H9 (cell line): ENCODE measurements around the gene TMEM200C. TPM values are rescaled to one million over a fixed set of nuclear protein-coding genes. Genes with fewer than 3 reads are reported as not detected.
"Not testable (repeated sequence)": the region's sequence is repeated elsewhere in the genome, so short reads cannot be mapped to it uniquely, and the experiment has no call there.

Source experiments
- DNase-seq: peaks from one replicate; pipeline ENCODE4 v3.0.0-alpha.2; 2017
- H2AFZ ChIP-seq: one replicate; pipeline ENCODE4 v1.6.1; 2013; ENCODE audit warnings: mild to moderate bottlenecking, low read length, control low read depth, moderate library complexity
- H2AK5ac ChIP-seq: 2 replicates; pipeline ENCODE4 v1.6.1; 2013; ENCODE audit warnings: low read length, control low read depth, mixed read lengths; ENCODE audit not compliant: insufficient read length
- H2BK120ac ChIP-seq: one replicate; pipeline ENCODE4 v1.6.1; 2013; ENCODE audit warnings: low read depth, mild to moderate bottlenecking, low read length, control low read depth, inconsistent platforms; ENCODE audit not compliant: poor library complexity, severe bottlenecking
- H2BK12ac ChIP-seq: 2 replicates; pipeline ENCODE4 v1.6.1; 2013; ENCODE audit warnings: low read length, control low read depth, mixed read lengths, low read depth; ENCODE audit not compliant: insufficient read length
- H2BK15ac ChIP-seq: 2 replicates; pipeline ENCODE4 v1.6.1; 2013; ENCODE audit warnings: low read depth, low read length, control low read depth
- H2BK20ac ChIP-seq: one replicate; pipeline ENCODE4 v1.6.1; 2013; ENCODE audit warnings: low read depth, mild to moderate bottlenecking, low read length, control low read depth, inconsistent platforms; ENCODE audit not compliant: poor library complexity, severe bottlenecking
- H2BK5ac ChIP-seq: 2 replicates; pipeline ENCODE4 v1.6.1; 2013; ENCODE audit warnings: low read length, control low read depth, mixed read lengths; ENCODE audit not compliant: insufficient read length
- H3K14ac ChIP-seq: 2 replicates; pipeline ENCODE4 v1.6.1; 2013; ENCODE audit warnings: low read length, control low read depth; ENCODE audit not compliant: insufficient read depth
- H3K18ac ChIP-seq: 2 replicates; pipeline ENCODE4 v1.6.1; 2013; ENCODE audit warnings: low read depth, mild to moderate bottlenecking, mixed read lengths, low read length, control low read depth; ENCODE audit not compliant: insufficient read length
- H3K23ac ChIP-seq: 2 replicates; pipeline ENCODE4 v1.6.1; 2013; ENCODE audit warnings: low read length, control low read depth, mixed read lengths, low read depth; ENCODE audit not compliant: insufficient read length
- H3K23me2 ChIP-seq: 2 replicates; pipeline ENCODE4 v1.6.1; 2013; ENCODE audit warnings: low read depth, mild to moderate bottlenecking, mixed read lengths, low read length, control low read depth; ENCODE audit not compliant: insufficient read length, poor library complexity, severe bottlenecking
- H3K27ac ChIP-seq: 2 replicates; pipeline ENCODE4 v1.5.1; 2013; ENCODE audit warnings: low read length, control low read depth, mixed read lengths, low read depth; ENCODE audit not compliant: insufficient read length
- H3K27me3 ChIP-seq: 2 replicates; pipeline ENCODE4 v1.6.1; 2013; ENCODE audit warnings: low read length, control low read depth, inconsistent platforms; ENCODE audit not compliant: insufficient read depth
- H3K4ac ChIP-seq: 2 replicates; pipeline ENCODE4 v1.6.1; 2013; ENCODE audit warnings: low read depth, mild to moderate bottlenecking, control low read depth, inconsistent platforms, low read length, moderate library complexity
- H3K4me1 ChIP-seq: 2 replicates; pipeline ENCODE4 v1.6.1; 2013; ENCODE audit warnings: low read length, control low read depth, inconsistent platforms; ENCODE audit not compliant: insufficient read depth
- H3K4me2 ChIP-seq: 2 replicates; pipeline ENCODE4 v1.6.1; 2013; ENCODE audit warnings: low read length, control low read depth, mixed read lengths; ENCODE audit not compliant: insufficient read length, insufficient read depth
- H3K56ac ChIP-seq: 2 replicates; pipeline ENCODE4 v1.6.1; 2013; ENCODE audit warnings: low read depth, mild to moderate bottlenecking, mixed read lengths, low read length, control low read depth; ENCODE audit not compliant: insufficient read length
- H3K79me1 ChIP-seq: 2 replicates; pipeline ENCODE4 v1.6.1; 2013; ENCODE audit warnings: low read depth, mild to moderate bottlenecking, moderate library complexity, low read length, control low read depth, inconsistent platforms; ENCODE audit not compliant: insufficient read depth, poor library complexity, severe bottlenecking
- H3K79me2 ChIP-seq: 2 replicates; pipeline ENCODE4 v1.6.1; 2013; ENCODE audit warnings: low read length, control low read depth, inconsistent platforms; ENCODE audit not compliant: insufficient read depth
- H3K9ac ChIP-seq: 2 replicates; pipeline ENCODE4 v1.6.1; 2013; ENCODE audit warnings: low read length, control low read depth, mixed read lengths; ENCODE audit not compliant: insufficient read length; ENCODE audit errors: extremely low read depth
- H3K9me3 ChIP-seq: one replicate; pipeline ENCODE4 v1.6.1; 2013; ENCODE audit warnings: low read depth, low read length, inconsistent platforms; ENCODE audit not compliant: control insufficient read depth
- H3T11ph ChIP-seq: one replicate; pipeline ENCODE4 v1.6.1; 2013; ENCODE audit warnings: mild to moderate bottlenecking, low read length, control low read depth, inconsistent platforms
- H4K20me1 ChIP-seq: one replicate; pipeline ENCODE4 v1.6.1; 2013; ENCODE audit not compliant: control insufficient read depth, insufficient read length, insufficient read depth
- H4K5ac ChIP-seq: 2 replicates; pipeline ENCODE4 v1.6.1; 2013; ENCODE audit warnings: low read depth, mild to moderate bottlenecking, mixed read lengths, low read length, control low read depth; ENCODE audit not compliant: insufficient read length
- H4K8ac ChIP-seq: replicated peaks from 2 replicates; pipeline ENCODE4 v1.6.1; 2013; ENCODE audit warnings: low read length, control low read depth, mixed read lengths, low read depth; ENCODE audit not compliant: insufficient read length
- H4K91ac ChIP-seq: 2 replicates; pipeline ENCODE4 v1.6.1; 2013; ENCODE audit warnings: low read depth, mild to moderate bottlenecking, moderate library complexity, mixed read lengths, low read length, control low read depth; ENCODE audit not compliant: insufficient read length
- H3K27ac Mint-ChIP-seq, 3 experiments: 2 replicates in 2 of 3; 3 replicates in 1 of 3; pipeline ENCODE4 v1.8.0; 2020 to 2021; ENCODE audit warnings: mixed read lengths in 3 of 3, mild to moderate bottlenecking in 1 of 3, moderate library complexity in 1 of 3
- H3K27me3 Mint-ChIP-seq: 2 replicates; pipeline ENCODE4 v1.8.0; 2021; ENCODE audit warnings: low read depth, mild to moderate bottlenecking, moderate library complexity, mixed read lengths
- H3K36me3 Mint-ChIP-seq, 3 experiments: 2 replicates in 2 of 3; 3 replicates in 1 of 3; pipeline ENCODE4 v1.8.0; 2020 to 2021; ENCODE audit warnings: low read depth in 3 of 3, mixed read lengths in 3 of 3; ENCODE audit not compliant: insufficient read depth in 1 of 3
- H3K4me1 Mint-ChIP-seq, 2 experiments: 2 replicates each; pipeline ENCODE4 v1.8.0; 2020; ENCODE audit warnings: mixed read lengths in 2 of 2
- H3K4me3 Mint-ChIP-seq, 2 experiments: 2 replicates in 1 of 2; 3 replicates in 1 of 2; pipeline ENCODE4 v1.8.0; 2020 to 2021; ENCODE audit warnings: mild to moderate bottlenecking in 2 of 2, mixed read lengths in 2 of 2, moderate library complexity in 1 of 2
- H3K9me3 Mint-ChIP-seq, 2 experiments: 2 replicates in 1 of 2; 3 replicates in 1 of 2; pipeline ENCODE4 v1.8.0; 2020; ENCODE audit warnings: mild to moderate bottlenecking in 2 of 2, mixed read lengths in 2 of 2, moderate library complexity in 1 of 2
- WGBS: extraction: QIAGEN DNeasy Blood & Tissue Kit; methylation state at CpG from one replicate; pipeline ENCODE4 v1.1.7; 2013; ENCODE audit warnings: missing lambda C conversion rate, low lambda C conversion rate, mixed read lengths; ENCODE audit not compliant: insufficient read length; ENCODE audit errors: extremely low coverage; 5-methylcytosine and 5-hydroxymethylcytosine counted together
- total RNA-seq: library from RNA; stranded (reverse); gene quantifications from 2 replicates; pipeline ENCODE4 v1.2.1, GENCODE V29; 2021
- TF ChIP-seq, protein P1 (sequence below): fragments of 200-600 bp; sonication (generic); conservative IDR thresholded peaks from 3 replicates; pipeline ENCODE4 v1.8.0; 2021; ENCODE audit warnings: antibody characterized with exemption, mild to moderate bottlenecking

TMEM200C gene
- total RNA-seq, 1 experiment from 2014 or later, result 6.3 TPM

GRCh38 chr18:5865521-5865920, 29.8 kb downstream of the TMEM200C start:
- Histone ChIP-seq H2BK20ac (no peak overlapping the region), H3K4me1 (no peaks in the 10 kb centered on the region), H3T11ph (no peak overlapping the region), H3K23me2 (no peaks in the 10 kb centered on the region), H3K9me3 (peaks cover 8% of the 10 kb centered on the region), H4K91ac (no peak overlapping the region), H2BK5ac (no peak overlapping the region), H3K79me1 (no peaks in the 10 kb centered on the region), H4K20me1 (no peaks in the 10 kb centered on the region), H2BK15ac (no peak overlapping the region), H2BK12ac (no peak overlapping the region), H3K27me3 (no peaks in the 10 kb centered on the region), H3K27ac (no peak overlapping the region), H2AK5ac (no peak overlapping the region), H3K14ac (no peak overlapping the region), H3K56ac (no peak overlapping the region), H2BK120ac (no peak overlapping the region), H3K18ac (no peak overlapping the region), H3K23ac (no peak overlapping the region), H3K4me2 (no peak overlapping the region), H4K5ac (no peak overlapping the region), H3K4ac (no peak overlapping the region), H4K8ac (no peak overlapping the region), H3K79me2 (no peaks in the 10 kb centered on the region), H2AFZ (no peak overlapping the region), H3K9ac (no peak overlapping the region)
- H3K4me1 Mint-ChIP-seq, result peaks cover 0 to 3% of the 10 kb centered on the region in 2 experiments; a peak in 3 of 4 replicates
- TF ChIP-seq, protein P1, sequence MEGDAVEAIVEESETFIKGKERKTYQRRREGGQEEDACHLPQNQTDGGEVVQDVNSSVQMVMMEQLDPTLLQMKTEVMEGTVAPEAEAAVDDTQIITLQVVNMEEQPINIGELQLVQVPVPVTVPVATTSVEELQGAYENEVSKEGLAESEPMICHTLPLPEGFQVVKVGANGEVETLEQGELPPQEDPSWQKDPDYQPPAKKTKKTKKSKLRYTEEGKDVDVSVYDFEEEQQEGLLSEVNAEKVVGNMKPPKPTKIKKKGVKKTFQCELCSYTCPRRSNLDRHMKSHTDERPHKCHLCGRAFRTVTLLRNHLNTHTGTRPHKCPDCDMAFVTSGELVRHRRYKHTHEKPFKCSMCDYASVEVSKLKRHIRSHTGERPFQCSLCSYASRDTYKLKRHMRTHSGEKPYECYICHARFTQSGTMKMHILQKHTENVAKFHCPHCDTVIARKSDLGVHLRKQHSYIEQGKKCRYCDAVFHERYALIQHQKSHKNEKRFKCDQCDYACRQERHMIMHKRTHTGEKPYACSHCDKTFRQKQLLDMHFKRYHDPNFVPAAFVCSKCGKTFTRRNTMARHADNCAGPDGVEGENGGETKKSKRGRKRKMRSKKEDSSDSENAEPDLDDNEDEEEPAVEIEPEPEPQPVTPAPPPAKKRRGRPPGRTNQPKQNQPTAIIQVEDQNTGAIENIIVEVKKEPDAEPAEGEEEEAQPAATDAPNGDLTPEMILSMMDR, result no peak
- H3K36me3 Mint-ChIP-seq, result peaks cover 12 to 15% (median 14%) of the 10 kb centered on the region in 3 experiments
- no peaks in the 10 kb centered on the region; the same call in 1 of the 2 replicates for H3K27me3 Mint-ChIP-seq
- DNase-seq, result no peak
- no CpG with 5 or more reads among the region's 1 CpG for WGBS
- peaks cover 28 to 31% of the 10 kb centered on the region in 2 experiments for H3K9me3 Mint-ChIP-seq
- no peak overlapping the region for H3K27ac Mint-ChIP-seq
- no peak overlapping the region for H3K4me3 Mint-ChIP-seq

- not testable (repeated sequence) for H2BK20ac ChIP-seq, H3K9me3 ChIP-seq, H2BK5ac ChIP-seq, H3K23ac ChIP-seq, H3T11ph ChIP-seq, H3K14ac ChIP-seq, H3K27me3 Mint-ChIP-seq, H2BK15ac ChIP-seq, H3K23me2 ChIP-seq, H3K79me1 ChIP-seq, DNase-seq, H3K27me3 ChIP-seq, H3K79me2 ChIP-seq, H3K4me1 ChIP-seq, H3K4me3 Mint-ChIP-seq, H4K5ac ChIP-seq, H2AFZ ChIP-seq, H3K4me2 ChIP-seq, H2BK120ac ChIP-seq, H2BK12ac ChIP-seq, H2AK5ac ChIP-seq, H3K18ac ChIP-seq, H3K27ac Mint-ChIP-seq, H3K9ac ChIP-seq, H4K8ac ChIP-seq, H3K27ac ChIP-seq, H3K56ac ChIP-seq, H3K4me1 Mint-ChIP-seq, H4K91ac ChIP-seq, H3K4ac ChIP-seq, H4K20me1 ChIP-seq
- Mint-ChIP-seq H3K36me3 (peaks cover 12 to 18% (median 14%) of the 10 kb centered on the region in 3 experiments), H3K9me3 (peaks cover 36 to 37% of the 10 kb centered on the region in 2 experiments)
- no CpG with 5 or more reads among the region's 1 CpG for WGBS
These were observed 33.2 kb downstream of the TMEM200C start for GRCh38 chr18:5862127-5862526.
